Activated CD8-positive, alpha-beta memory T cell treated with anti-CD3 and anti-CD28 coated beads, Interleukin-2, amount 50 U/mL, for 1 hour (primary cell): Measurements from ENCODE around the gene RIPK4.

Source experiments
- DNase-seq: peaks from one replicate; pipeline ENCODE4 v3.0.0-alpha.2; 2020; ENCODE audit errors: extremely low read depth

Gene RIPK4

GRCh38 chr21:41769111-41769510 lies 2.3 kb upstream of the RIPK4 start:
- no peak for DNase-seq

GRCh38 chr21:41768437-41769042 lies 1.7 kb upstream of the RIPK4 start:
- no peak for DNase-seq

DNA sequence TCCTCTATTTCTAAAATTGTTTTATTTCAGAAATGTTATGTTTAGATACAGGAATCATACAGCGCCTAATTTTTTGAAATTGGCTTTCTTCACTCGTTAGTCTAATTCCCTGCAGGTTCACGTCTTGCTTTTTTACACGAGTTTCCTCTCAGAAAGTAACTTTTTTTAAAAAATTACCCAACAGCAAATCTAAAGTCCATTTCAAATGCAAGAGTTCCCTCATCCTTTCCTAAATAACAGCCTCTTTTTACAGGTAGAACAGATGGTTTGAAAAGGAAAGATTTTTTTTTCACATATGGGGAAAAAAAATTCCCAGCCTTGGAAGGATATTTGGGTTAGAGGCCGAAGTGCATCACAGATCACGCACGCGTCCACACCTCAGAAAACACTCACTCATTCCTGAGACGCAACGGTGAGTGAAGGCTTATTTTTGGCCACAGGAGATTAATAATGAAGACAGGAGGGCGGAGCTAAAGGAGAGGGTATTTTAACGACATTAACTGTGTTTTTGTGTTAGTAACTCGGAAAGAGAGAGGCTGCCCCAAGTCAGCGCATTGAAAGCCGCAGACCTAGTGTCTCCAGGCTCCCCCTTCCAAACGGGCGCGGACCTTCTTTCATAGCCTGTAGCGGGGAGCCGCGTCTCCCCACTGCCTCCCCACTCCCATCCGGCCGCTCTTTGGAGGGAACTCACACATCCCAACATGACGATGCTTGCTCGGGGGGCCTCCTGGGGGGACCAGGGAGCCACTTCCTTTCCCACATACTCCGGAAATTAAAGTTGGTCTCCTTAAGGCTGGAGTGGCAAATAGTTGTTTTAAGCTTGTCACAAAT lies 969 bp upstream of the RIPK4 start:
- DNase-seq = no peak

DNA sequence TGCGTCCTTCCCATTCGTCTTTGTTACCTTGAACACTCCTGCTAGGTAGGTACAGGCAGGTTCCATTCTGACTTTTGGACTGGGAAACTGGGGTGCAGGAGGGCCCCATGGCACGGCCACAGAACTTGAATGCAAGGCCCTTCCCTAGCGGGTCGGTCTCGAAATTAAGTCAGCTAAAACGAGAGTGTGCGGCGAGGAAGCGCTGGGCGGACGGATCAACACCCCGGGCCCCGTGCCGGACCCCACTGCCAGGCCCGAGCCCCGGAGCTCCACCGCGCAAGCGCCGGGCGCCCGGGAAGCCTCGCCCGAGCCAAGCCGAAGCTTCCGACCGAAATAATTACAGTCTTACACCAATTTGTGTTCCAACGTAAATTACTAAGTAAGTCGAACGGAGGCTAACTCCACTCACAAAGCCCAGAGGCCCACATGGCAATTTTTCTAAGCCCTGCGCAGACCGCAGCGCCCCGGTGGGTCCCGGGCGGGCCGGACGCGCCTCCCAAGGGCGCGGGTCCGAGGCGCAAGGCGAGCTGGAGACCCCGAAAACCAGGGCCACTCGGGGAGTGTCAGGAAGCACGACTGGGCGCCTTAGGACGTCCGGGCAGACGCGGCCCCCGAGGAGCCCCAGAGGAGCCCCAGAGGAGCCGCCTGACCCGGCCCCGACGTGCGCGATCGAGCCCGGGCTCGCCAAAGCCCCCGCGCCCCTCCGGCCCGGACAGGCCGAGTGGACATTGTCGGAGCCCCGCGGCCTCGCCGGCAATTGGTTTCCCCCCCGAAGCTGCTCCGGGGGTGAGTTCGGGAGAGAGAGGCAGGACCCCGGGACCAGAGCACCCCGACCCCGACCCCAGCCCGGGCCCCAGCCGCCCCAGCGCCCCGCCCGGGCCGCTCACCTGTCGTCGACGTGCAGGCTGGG lies 624 bp downstream of the RIPK4 start:
- no peak for DNase-seq

GRCh38 chr21:41765420-41765821 lies 1.4 kb downstream of the RIPK4 start:
- DNase-seq = no peak

DNA sequence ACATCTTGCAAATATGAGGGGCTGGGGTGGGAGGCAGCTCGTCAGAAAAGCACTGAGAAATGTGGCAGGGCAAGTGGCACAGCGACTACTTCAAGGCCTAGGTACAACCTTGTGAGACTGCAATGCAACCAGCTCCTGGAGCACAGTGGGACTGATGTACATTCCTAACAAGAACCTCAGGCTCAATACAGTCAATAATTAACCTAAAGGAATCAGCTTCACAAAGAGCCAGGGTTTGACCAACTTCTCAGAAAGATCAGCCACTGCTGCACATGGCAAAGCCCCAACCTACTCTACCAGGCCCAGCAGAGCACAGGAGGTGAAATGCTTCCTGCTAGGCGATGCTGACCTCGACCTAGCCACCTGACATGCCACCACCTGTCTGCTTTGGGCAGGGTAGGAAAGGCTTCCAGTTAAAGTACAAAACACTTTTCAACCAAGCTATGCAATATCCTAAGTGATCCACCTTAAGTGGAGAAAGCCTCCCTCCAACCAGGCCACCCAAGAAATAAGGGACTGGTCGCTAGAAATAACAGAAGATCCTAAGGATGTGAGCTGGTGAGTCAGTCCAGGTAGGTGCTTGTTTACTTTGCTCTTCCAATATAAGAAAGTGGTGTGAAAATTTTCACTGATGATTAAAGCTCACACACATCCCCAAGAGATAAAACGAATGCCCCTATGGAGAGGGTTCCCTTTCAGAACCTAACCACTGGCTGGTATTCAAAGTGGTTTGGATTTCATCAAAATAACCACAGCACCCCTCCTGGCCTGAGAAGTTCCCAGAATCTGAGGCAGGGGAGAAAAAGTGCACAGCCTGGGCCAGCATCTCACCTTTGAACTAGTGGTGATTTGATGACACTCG lies 2.1 kb downstream of the RIPK4 start:
- no peak for DNase-seq

DNA sequence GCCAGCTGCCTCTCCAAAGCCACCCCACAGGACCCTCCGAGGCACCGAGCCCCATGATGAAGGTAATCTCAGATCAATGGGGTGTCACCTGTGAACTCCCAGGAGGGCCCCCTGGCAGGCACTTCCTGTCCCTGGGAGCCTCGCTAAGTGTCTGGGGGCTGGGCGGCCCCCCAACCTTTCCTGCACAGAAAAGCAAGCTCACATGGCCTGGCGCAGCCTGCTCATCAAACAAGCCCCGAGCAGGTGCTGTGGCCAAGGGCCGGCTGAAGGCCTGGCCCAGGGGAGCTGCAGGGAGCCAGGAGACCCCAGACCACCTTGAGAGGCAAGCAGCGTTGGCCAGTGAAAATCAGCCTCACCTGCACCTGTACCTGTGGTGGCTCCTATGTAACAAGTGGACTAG lies 2.9 kb downstream of the RIPK4 start:
- no peak for DNase-seq

DNA sequence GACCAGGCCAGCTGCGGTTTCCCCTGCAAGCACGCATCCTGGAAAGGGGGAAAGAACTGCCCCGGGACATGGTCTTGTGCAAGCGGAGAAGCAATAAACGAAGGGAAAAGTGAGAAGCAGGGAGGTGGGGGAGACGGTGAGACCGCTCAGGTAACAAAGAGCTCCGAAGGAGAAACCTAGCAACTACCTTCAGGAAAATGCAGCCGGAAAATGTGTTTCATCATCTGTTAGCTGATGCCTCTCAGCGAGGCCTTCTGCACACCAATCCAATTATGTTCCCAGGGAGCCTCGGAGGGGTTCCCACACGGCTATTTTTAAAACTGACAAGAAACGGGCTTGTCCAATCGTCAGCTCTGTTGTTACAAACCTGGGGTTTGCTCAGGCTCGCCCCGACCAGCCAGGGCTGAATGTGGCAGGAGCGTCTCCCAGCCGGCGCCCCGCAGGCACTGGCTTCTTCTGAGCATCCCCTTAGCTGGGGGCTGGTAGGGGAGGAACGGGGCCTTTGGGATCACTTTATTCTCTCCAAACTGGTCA lies 3.4 kb downstream of the RIPK4 start:
- DNase-seq = no peak

DNA sequence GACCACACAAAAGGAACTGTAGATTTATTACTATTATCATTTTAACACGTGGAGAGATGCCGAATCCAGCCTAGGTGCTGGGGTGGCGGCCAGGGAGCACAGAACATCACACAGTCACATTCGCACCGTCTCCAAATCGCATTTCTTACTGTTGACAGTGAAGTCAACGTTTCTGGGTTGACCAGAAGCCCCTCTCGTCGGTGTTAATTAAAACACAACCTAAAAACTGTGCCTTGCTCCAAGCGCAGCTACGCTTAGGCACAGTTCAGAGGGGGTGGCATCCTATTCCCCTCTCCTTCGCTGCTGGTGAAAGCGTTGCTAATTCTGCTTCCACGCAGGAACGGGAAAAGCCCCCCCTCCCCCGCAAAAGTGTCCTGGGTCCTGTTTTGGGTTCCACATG lies 4.1 kb downstream of the RIPK4 start:
- no peak for DNase-seq

- DNase-seq = no peak
Measured at GRCh38 chr21:41761934-41762635, 4.8 kb downstream of the RIPK4 start.

DNA sequence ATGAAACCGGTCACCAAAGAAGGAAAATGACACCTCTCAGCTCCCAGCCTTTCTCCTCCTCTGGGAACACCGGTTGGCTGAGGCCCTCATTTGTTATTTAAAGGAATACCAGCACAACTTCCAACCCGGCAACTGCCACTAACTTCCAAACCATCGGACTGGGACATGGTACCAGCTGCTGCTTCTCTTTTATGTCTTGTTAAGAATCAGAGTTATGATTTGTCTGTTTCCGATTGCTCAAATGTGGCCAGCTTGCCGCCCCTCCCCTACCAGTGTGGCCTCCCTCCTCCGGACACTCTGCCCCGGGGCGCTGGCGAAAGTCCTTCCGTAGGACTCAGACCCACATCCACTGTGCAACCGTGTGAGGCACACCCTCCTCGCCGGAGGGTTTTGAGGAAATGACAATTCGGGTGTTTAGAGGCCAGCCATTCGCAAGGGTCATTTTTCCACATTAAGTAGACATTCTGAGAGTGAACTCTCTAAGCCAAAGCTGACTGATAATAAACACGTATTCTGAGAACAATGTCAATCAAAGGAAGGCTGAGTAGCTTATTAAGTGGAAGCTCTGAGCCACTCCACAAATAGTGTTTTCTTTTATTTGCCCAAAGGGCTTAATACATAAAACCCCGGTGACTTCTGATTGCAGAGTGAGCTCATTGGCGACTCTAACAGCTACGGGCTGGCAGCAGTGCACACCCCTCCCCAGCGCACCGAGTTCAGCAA lies 5.5 kb downstream of the RIPK4 start:
- no peak for DNase-seq

DNA sequence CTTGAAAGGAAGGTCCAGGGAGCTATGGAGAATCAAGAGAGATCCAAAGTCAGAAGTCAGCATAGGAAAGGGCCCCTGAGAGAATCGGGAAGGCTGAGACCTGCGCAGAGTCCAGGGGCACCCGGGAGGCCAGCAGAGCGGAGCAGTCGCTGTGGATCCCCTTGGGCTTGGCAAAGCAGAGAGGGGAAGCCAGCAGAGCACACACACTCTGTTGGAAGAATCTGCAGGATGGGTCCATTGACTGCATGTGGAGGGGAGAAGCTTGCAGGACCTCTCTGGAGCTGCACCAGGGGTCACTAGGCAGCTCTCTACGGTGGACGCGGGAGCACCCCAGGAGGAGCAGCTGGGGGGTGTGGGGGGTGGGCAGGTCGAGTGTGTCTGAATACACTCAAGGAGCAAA lies 6.4 kb downstream of the RIPK4 start:
- DNase-seq = no peak

GRCh38 chr21:41759926-41760325 lies 6.9 kb downstream of the RIPK4 start:
- no peak for DNase-seq

GRCh38 chr21:41759214-41759840 lies 7.5 kb downstream of the RIPK4 start:
- DNase-seq = no peak

DNA sequence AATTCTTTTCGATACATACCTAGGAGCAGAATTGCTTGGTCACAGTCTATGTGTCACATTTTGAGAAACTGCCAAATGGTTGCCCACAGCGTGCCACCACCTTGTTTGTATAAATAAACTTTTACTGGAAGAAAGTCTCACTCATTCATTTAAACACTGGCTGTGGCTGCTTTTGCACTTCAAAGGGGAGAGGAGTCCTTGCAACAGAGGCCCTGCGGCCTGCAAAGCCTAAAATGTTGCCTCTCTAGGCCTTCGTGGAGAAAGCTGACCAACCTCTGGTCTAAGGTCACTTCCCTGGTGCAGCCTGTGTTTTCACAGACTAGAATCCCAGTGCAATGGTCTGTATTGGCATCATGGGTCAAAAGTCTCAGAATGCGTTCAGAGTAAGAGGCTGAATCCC lies 8.3 kb downstream of the RIPK4 start:
- no peak for DNase-seq

DNA sequence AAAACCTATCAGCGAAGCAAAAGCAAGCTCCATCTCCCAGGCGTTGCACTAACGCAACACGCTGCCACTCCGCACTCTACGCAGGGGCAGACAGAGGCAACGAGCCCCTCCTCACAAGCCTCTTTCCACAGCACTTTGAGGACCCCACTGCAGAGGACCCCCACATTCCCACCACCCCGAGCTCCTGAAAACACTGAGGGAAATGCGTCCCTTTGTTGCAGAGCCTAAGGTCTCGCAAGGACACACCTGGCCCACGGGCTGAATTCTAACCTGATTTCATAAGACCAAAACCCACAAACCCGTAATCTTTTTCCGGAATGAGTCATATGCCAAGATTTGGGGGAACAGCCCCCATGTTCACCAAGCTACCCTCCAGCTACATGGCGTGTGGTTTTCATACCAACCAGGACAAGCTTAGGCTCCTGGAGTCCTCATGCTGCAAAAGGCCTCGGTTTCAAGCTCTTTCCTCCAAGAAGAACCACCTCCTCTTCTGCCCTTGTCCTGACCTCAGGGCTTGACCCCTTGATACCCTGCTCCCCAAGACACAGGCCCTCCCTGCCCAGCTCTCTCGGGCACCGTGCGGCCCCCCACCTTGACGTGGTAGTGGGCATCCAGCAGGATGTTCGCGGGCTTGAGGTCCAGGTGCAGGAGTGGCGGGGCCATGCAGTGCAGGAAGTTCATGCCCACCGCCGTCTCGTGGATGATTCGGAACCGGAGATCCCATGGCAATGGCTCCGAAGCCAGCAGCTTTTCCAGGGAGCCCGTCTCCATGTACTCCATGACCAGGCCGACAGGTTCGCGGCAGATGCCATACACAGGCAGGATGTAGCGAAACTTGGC lies 10.7 kb downstream of the RIPK4 start:
- DNase-seq = no peak

DNA sequence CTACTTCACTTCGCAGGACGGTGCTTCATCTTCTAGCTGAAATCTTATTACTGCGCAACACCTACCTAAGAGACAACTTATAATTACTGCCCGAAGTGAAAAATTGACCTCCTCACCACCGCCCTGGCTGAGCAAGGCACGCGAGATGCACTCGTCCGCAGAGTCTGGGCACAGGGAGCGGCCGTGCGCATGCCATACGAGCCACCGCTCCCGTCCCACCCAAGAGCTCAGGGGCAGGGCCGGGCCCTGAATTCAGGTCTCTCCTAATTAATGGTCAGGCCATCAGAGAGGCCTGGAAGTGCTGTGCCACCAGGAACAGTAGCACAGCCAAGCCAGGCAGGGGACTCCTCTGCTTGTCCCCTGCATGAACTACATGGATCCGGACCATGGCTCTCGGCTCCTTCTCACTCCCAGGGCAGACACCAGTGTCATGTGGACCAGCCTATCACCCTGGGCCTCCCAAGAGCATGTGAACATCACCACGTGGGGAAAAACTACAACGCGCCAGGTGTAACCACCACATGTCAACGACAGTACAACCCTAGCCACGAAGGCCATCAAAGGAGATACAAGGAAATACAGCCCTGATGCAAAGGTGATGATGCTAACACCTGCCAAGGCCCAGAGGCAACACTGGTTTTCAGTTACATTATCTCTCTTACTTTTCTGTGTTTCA lies 11.5 kb downstream of the RIPK4 start:
- no peak for DNase-seq

- no peak for DNase-seq
Measured at GRCh38 chr21:41754479-41754891, 12.4 kb downstream of the RIPK4 start.
